KMS-11 (cell line): ENCODE data around the gene ZNF574.
A peak's percentile ranks its signal among the peaks of the same experiment; 100 is the strongest.

Experiments
- H2AFZ ChIP-seq: fragments of 200-600 bp; sonication (generic); 2 replicates; pipeline ENCODE4 v1.6.1; 2016; ENCODE audit warnings: antibody characterized with exemption, mixed run types, low read depth
- H3K27ac ChIP-seq: fragments of 200-600 bp; sonication (generic); 2 replicates; pipeline ENCODE4 v1.6.1; 2016; ENCODE audit warnings: mild to moderate bottlenecking, mixed run types
- H3K27me3 ChIP-seq: fragments of 200-600 bp; sonication (generic); 2 replicates; pipeline ENCODE4 v1.6.1; 2017; ENCODE audit warnings: mild to moderate bottlenecking, low read depth, mixed run types, moderate library complexity; ENCODE audit not compliant: insufficient read depth
- H3K36me3 ChIP-seq: fragments of 200-600 bp; sonication (generic); 2 replicates; pipeline ENCODE4 v1.6.1; 2017; ENCODE audit warnings: mild to moderate bottlenecking, mixed run types; ENCODE audit not compliant: insufficient read depth
- H3K4me1 ChIP-seq: fragments of 200-600 bp; sonication (generic); 2 replicates; pipeline ENCODE4 v1.6.1; 2016; ENCODE audit warnings: mild to moderate bottlenecking, low read depth, mixed run types; ENCODE audit not compliant: poor library complexity, severe bottlenecking
- H3K4me2 ChIP-seq: fragments of 200-600 bp; sonication (generic); 2 replicates; pipeline ENCODE4 v1.7.0; 2016; ENCODE audit warnings: mild to moderate bottlenecking, mixed run types
- H3K4me3 ChIP-seq: fragments of 200-600 bp; sonication (generic); IDR thresholded peaks from 2 replicates; pipeline ENCODE4 v1.6.1; 2017; ENCODE audit warnings: low read depth, low read length, mixed read lengths; ENCODE audit not compliant: insufficient read depth
- H3K79me2 ChIP-seq: fragments of 200-600 bp; sonication (generic); 2 replicates; pipeline ENCODE4 v1.6.1; 2016; ENCODE audit warnings: low read depth, mixed run types; ENCODE audit not compliant: insufficient read depth
- H3K9ac ChIP-seq: fragments of 200-600 bp; sonication (generic); 2 replicates; pipeline ENCODE4 v1.6.1; 2016; ENCODE audit warnings: mild to moderate bottlenecking, mixed run types
- H4K20me1 ChIP-seq: fragments of 200-600 bp; sonication (generic); 2 replicates; pipeline ENCODE4 v1.6.1; 2016; ENCODE audit warnings: mild to moderate bottlenecking, mixed run types; ENCODE audit not compliant: insufficient read depth
- TF ChIP-seq, protein P1 (sequence below): fragments of 200-600 bp; sonication (generic); conservative IDR thresholded peaks from 2 replicates; pipeline ENCODE4 v1.6.1; 2017; ENCODE audit warnings: low read depth, mild to moderate bottlenecking, antibody characterized with exemption, low read length, moderate library complexity, mixed read lengths

Gene ZNF574

DNA sequence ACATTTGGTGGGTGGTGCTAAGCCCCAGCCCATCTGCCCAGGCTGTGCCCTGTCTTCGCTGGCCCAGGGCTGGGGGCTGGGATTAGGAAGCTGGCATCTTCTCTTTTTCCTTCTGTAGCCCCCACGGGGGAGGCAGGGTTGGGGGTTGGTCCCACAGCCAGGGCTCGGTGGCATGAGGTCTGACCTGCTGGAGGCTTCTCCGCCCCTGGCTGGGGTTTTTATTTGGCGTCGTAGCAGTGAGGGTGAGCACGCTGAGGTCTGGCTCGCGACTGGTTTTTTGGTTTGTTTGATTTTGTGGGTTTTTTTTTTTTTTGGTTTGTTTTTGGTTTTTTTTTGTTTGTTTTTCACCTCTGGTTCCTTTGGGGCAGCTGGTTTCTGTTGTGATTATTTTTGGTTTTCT is 14.7 kb downstream of the ZNF574 start:
- no peaks in the 10 kb centered on the region for H4K20me1 ChIP-seq
- H3K27ac ChIP-seq: no peak overlapping the region
- no peaks in the 10 kb centered on the region for H3K36me3 ChIP-seq
- peaks cover 8% of the 10 kb centered on the region; the same call in 1 of the 2 replicates for H3K27me3 ChIP-seq
- no peaks in the 10 kb centered on the region for H3K79me2 ChIP-seq
- H3K4me3 ChIP-seq: no peak overlapping the region
- TF ChIP-seq, protein P1, sequence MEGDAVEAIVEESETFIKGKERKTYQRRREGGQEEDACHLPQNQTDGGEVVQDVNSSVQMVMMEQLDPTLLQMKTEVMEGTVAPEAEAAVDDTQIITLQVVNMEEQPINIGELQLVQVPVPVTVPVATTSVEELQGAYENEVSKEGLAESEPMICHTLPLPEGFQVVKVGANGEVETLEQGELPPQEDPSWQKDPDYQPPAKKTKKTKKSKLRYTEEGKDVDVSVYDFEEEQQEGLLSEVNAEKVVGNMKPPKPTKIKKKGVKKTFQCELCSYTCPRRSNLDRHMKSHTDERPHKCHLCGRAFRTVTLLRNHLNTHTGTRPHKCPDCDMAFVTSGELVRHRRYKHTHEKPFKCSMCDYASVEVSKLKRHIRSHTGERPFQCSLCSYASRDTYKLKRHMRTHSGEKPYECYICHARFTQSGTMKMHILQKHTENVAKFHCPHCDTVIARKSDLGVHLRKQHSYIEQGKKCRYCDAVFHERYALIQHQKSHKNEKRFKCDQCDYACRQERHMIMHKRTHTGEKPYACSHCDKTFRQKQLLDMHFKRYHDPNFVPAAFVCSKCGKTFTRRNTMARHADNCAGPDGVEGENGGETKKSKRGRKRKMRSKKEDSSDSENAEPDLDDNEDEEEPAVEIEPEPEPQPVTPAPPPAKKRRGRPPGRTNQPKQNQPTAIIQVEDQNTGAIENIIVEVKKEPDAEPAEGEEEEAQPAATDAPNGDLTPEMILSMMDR: no peak
- H3K4me2 ChIP-seq: peak overlapping the region; percentile 40
- peak overlapping the region; percentile 31; the same call in 1 of the 2 replicates for H2AFZ ChIP-seq
- peaks cover 24% of the 10 kb centered on the region for H3K4me1 ChIP-seq
- H3K9ac ChIP-seq: no peak overlapping the region

DNA sequence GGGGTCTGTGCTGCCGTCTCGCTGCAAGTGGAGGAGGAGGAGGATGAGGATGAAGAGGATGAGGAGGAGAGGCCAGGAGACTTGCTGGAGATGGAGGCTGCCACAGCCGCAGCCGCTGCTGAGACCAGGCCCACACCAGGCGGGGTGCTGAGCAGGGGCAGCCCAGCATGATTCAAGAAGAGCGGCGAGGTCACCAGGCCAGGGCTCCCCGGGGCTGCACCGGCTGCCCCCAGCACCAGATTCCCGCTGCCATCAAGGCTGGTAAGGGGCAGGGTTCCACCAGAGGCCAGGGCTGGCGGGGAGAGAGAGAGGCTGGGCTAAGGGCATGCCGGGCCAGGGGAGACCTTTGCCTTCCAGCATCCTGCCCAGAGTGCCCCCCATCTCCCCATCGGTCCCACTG is 15.3 kb downstream of the ZNF574 start:
- no peak overlapping the region for H2AFZ ChIP-seq
- TF ChIP-seq, protein P1: no peak
- H3K4me1 ChIP-seq: peaks cover 24% of the 10 kb centered on the region
- peak overlapping the region; percentile 40; the same call in 1 of the 2 replicates for H3K4me2 ChIP-seq
- no peaks in the 10 kb centered on the region for H3K36me3 ChIP-seq
- H3K27ac ChIP-seq: no peak overlapping the region
- H3K9ac ChIP-seq: no peak overlapping the region
- H3K79me2 ChIP-seq: no peaks in the 10 kb centered on the region
- no peaks in the 10 kb centered on the region for H4K20me1 ChIP-seq
- peaks cover 8% of the 10 kb centered on the region; the same call in 1 of the 2 replicates for H3K27me3 ChIP-seq
- H3K4me3 ChIP-seq: no peak overlapping the region

DNA sequence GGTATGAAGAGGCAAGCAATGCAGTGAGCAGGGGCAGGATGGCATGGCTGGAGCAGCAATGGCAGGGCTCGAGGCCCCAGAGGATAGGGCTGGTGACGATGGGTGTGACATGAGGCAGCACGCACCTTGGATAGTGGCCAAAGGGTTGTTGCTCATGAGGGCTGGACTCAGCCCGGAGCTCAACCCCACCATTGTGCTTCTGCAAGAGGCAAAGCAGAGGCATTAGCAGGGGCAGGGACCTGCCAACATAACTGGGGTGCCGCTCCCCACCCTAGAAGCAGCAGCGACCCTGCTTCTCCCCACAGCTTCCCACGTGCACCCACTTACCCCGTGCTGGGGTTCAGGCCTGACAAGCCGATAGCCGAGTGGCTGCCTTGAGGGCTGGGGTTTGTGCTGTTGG is 15.8 kb downstream of the ZNF574 start:
- no peaks in the 10 kb centered on the region for H3K36me3 ChIP-seq
- H3K79me2 ChIP-seq: no peaks in the 10 kb centered on the region
- H2AFZ ChIP-seq: no peak overlapping the region
- H3K27me3 ChIP-seq: peaks cover 8% of the 10 kb centered on the region; the same call in 1 of the 2 replicates
- no peak overlapping the region for H3K27ac ChIP-seq
- no peaks in the 10 kb centered on the region for H4K20me1 ChIP-seq
- peaks cover 24% of the 10 kb centered on the region for H3K4me1 ChIP-seq
- H3K9ac ChIP-seq: no peak overlapping the region
- TF ChIP-seq, protein P1: no peak
- no peak overlapping the region for H3K4me3 ChIP-seq
- no peak overlapping the region for H3K4me2 ChIP-seq

DNA sequence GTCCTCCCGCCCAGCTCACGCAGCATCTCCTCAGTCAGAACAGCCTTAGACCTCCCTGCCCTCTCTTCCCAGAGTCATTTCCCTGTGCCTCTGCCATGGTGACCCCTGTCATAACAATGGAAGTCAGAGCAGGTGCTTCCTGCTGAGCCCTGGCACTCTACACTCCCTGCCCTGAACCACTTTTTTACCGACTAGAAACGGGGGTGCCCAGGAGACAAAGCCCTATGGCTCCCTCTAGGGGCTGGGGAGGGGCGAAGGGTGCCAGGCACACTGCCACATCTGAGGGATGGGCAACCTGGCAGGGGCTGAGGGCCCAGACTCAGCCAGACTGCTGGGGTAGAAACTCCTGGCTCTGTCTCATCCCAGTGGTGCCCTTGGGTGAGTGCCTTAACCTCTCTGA is 16.4 kb downstream of the ZNF574 start:
- Histone ChIP-seq H3K27ac (no peak overlapping the region), H2AFZ (no peak overlapping the region), H3K4me2 (no peak overlapping the region), H3K4me3 (no peak overlapping the region), H3K9ac (no peak overlapping the region), H4K20me1 (no peaks in the 10 kb centered on the region), H3K79me2 (no peaks in the 10 kb centered on the region), H3K4me1 (peaks cover 24% of the 10 kb centered on the region), H3K27me3 (peaks cover 8% of the 10 kb centered on the region; the same call in 1 of the 2 replicates), H3K36me3 (no peaks in the 10 kb centered on the region)
- TF ChIP-seq, protein P1: peak; percentile 74
